Panc1 (cell line): Measurements from ENCODE around the gene SPHK2.

Experiments
- TF ChIP-seq, protein P1 (sequence below): fragments of 450-650 bp; IDR thresholded peaks from 2 replicates; pipeline ENCODE4 v1.5.1; 2017; ENCODE audit warnings: mild to moderate bottlenecking
- TF ChIP-seq, protein P2 (sequence below), 2 experiments: IDR thresholded peaks; 2 replicates each; pipeline ENCODE4 v1.6.1; 2011 to 2012; ENCODE audit warnings: low read depth in 2 of 2, control low read depth in 1 of 2, low read length in 1 of 2, mild to moderate bottlenecking in 1 of 2, moderate library complexity in 1 of 2; ENCODE audit not compliant: insufficient read depth in 1 of 2

DNA sequence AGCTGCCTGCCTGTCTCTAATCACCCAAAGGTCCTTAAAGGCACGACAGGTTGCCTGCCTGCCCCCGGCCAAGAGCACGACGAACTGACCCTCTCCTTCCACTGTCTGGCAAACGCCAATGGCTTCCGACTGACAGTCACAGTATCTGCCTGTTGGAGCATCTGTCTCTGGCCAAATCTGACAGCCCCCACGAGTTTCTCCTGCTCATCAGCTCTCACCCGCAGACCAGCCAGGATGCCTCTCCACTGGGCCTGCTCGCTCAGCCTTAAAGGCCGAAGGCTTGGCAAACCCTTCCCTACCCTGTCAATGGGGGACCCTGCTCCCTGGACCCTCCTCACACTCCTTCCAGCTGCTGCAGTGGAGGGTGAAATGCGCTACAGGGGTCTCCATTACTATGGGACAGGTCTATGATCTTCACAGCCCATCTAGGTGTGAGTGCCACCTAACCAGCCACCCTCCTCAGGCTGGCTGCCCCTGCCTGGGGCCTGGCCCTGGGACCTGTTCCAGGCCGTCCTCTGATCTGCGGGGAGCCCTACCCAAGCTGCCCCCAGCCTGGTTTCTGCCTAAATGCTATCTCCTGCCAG lies 5.4 kb upstream of the SPHK2 start:
- TF ChIP-seq, protein P1, sequence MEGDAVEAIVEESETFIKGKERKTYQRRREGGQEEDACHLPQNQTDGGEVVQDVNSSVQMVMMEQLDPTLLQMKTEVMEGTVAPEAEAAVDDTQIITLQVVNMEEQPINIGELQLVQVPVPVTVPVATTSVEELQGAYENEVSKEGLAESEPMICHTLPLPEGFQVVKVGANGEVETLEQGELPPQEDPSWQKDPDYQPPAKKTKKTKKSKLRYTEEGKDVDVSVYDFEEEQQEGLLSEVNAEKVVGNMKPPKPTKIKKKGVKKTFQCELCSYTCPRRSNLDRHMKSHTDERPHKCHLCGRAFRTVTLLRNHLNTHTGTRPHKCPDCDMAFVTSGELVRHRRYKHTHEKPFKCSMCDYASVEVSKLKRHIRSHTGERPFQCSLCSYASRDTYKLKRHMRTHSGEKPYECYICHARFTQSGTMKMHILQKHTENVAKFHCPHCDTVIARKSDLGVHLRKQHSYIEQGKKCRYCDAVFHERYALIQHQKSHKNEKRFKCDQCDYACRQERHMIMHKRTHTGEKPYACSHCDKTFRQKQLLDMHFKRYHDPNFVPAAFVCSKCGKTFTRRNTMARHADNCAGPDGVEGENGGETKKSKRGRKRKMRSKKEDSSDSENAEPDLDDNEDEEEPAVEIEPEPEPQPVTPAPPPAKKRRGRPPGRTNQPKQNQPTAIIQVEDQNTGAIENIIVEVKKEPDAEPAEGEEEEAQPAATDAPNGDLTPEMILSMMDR, result no peak
- TF ChIP-seq, protein P2, sequence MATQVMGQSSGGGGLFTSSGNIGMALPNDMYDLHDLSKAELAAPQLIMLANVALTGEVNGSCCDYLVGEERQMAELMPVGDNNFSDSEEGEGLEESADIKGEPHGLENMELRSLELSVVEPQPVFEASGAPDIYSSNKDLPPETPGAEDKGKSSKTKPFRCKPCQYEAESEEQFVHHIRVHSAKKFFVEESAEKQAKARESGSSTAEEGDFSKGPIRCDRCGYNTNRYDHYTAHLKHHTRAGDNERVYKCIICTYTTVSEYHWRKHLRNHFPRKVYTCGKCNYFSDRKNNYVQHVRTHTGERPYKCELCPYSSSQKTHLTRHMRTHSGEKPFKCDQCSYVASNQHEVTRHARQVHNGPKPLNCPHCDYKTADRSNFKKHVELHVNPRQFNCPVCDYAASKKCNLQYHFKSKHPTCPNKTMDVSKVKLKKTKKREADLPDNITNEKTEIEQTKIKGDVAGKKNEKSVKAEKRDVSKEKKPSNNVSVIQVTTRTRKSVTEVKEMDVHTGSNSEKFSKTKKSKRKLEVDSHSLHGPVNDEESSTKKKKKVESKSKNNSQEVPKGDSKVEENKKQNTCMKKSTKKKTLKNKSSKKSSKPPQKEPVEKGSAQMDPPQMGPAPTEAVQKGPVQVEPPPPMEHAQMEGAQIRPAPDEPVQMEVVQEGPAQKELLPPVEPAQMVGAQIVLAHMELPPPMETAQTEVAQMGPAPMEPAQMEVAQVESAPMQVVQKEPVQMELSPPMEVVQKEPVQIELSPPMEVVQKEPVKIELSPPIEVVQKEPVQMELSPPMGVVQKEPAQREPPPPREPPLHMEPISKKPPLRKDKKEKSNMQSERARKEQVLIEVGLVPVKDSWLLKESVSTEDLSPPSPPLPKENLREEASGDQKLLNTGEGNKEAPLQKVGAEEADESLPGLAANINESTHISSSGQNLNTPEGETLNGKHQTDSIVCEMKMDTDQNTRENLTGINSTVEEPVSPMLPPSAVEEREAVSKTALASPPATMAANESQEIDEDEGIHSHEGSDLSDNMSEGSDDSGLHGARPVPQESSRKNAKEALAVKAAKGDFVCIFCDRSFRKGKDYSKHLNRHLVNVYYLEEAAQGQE (IDR thresholded peaks at IDR 0.05; ENCODE audit: insufficient read depth in 1 of 2, low read depth in 2 of 2, low read length in 1 of 2), result no peak
